ENCODE measurements around the gene TANC2. TPM values are rescaled to one million over a fixed set of nuclear protein-coding genes. Genes with fewer than 3 reads are reported as not detected.
A peak's percentile ranks its signal among the peaks of the same experiment; 100 is the strongest.

TANC2 gene
- polyA plus RNA-seq (ENCODE audit: insufficient read length), result 43.0 TPM

- peak; percentile 90 for DNase-seq
These were observed at the start of gene TANC2 for GRCh38 chr17:62965686-62966425. TSS of gene TANC2 (plus strand) at chr17:62966235. CDS start at chr17:63009560, 43,325 bp downstream.

GRCh38 chr17:62916684-62917571 lies 49.1 kb upstream of the TANC2 start:
- DNase-seq, result no peak

GRCh38 chr17:62919388-62919787 lies 46.6 kb upstream of the TANC2 start:
- DNase-seq, result no peak

- DNase-seq, result no peak
These were observed 45.7 kb upstream of the TANC2 start for GRCh38 chr17:62920300-62920699.

GRCh38 chr17:62921817-62922216 lies 44.2 kb upstream of the TANC2 start:
- DNase-seq, result no peak

GRCh38 chr17:62923258-62924150 lies 42.5 kb upstream of the TANC2 start:
- DNase-seq, result no peak

GRCh38 chr17:62925267-62925836 lies 40.7 kb upstream of the TANC2 start:
- DNase-seq, result no peak

GRCh38 chr17:62927083-62927482 lies 39.0 kb upstream of the TANC2 start:
- no peak for DNase-seq

- no peak for DNase-seq
These were observed 36.7 kb upstream of the TANC2 start for GRCh38 chr17:62929320-62929719.

GRCh38 chr17:62931101-62931500 lies 34.9 kb upstream of the TANC2 start:
- DNase-seq, result no peak

GRCh38 chr17:62933501-62934385 lies 32.3 kb upstream of the TANC2 start:
- DNase-seq, result no peak

GRCh38 chr17:62935098-62935497 lies 30.9 kb upstream of the TANC2 start:
- DNase-seq, result no peak

GRCh38 chr17:62935523-62935922 lies 30.5 kb upstream of the TANC2 start:
- DNase-seq, result no peak

GRCh38 chr17:62937606-62938005 lies 28.4 kb upstream of the TANC2 start:
- DNase-seq, result no peak

GRCh38 chr17:62941358-62941991 lies 24.6 kb upstream of the TANC2 start:
- DNase-seq, result no peak

GRCh38 chr17:62948370-62948769 lies 17.7 kb upstream of the TANC2 start:
- DNase-seq, result no peak

GRCh38 chr17:62949036-62949435 lies 17.0 kb upstream of the TANC2 start:
- no peak for DNase-seq

GRCh38 chr17:62950067-62950466 lies 16.0 kb upstream of the TANC2 start:
- DNase-seq, result peak; percentile 29

GRCh38 chr17:62955841-62956352 lies 10.1 kb upstream of the TANC2 start:
- no peak for DNase-seq

- DNase-seq, result no peak
These were observed 2.7 kb upstream of the TANC2 start for GRCh38 chr17:62963296-62963695.
